HG02870 (cell line): ENCODE results near the gene FPR1.

Experiments used
- ATAC-seq: cut with Tn5 transposase; IDR thresholded peaks from one replicate; pipeline ENCODE4 v1.9.1; 2021; ENCODE audit warnings: mild to moderate bottlenecking, moderate library complexity; ENCODE audit not compliant: unreplicated experiment

FPR1 gene

GRCh38 chr19:51751655-51752054, at the start of gene FPR1:
TSS of gene FPR1 (minus strand) at chr19:51751878. CDS start at chr19:51746994, 4,884 bp downstream.
- no peak for ATAC-seq

- ATAC-seq = no peak
Observed at GRCh38 chr19:51800473-51801244, 49.0 kb upstream of the FPR1 start.

GRCh38 chr19:51799774-51800472, 48.2 kb upstream of the FPR1 start:
- no peak for ATAC-seq

GRCh38 chr19:51799034-51799773, 47.5 kb upstream of the FPR1 start:
- no peak for ATAC-seq

GRCh38 chr19:51798062-51798461, 46.4 kb upstream of the FPR1 start:
- ATAC-seq = no peak

GRCh38 chr19:51797480-51797879, 45.8 kb upstream of the FPR1 start:
- no peak for ATAC-seq

- no peak for ATAC-seq
Observed at GRCh38 chr19:51796195-51796679, 44.6 kb upstream of the FPR1 start.

- ATAC-seq = no peak
Observed at GRCh38 chr19:51794885-51795490, 43.3 kb upstream of the FPR1 start, which contains the start of gene FPR3. TSS of gene FPR3 (plus strand) at chr19:51795157. CDS start at chr19:51823749, 28,592 bp downstream.

- no peak for ATAC-seq
Observed at GRCh38 chr19:51793994-51794393, 42.3 kb upstream of the FPR1 start.

GRCh38 chr19:51792932-51793331, 41.3 kb upstream of the FPR1 start:
- no peak for ATAC-seq

- ATAC-seq = no peak
Observed at GRCh38 chr19:51789061-51789795, 37.5 kb upstream of the FPR1 start.

GRCh38 chr19:51788029-51788428, 36.4 kb upstream of the FPR1 start:
- no peak for ATAC-seq

GRCh38 chr19:51786646-51787494, 35.2 kb upstream of the FPR1 start:
- ATAC-seq = no peak

- ATAC-seq = no peak
Observed at GRCh38 chr19:51784922-51785690, 33.4 kb upstream of the FPR1 start.

GRCh38 chr19:51784109-51784785, 32.6 kb upstream of the FPR1 start:
- no peak for ATAC-seq

- no peak for ATAC-seq
Observed at GRCh38 chr19:51783372-51783771, 31.7 kb upstream of the FPR1 start.

- no peak for ATAC-seq
Observed at GRCh38 chr19:51781999-51782398, 30.3 kb upstream of the FPR1 start.

- ATAC-seq = no peak
Observed at GRCh38 chr19:51780270-51780669, 28.6 kb upstream of the FPR1 start.
